Upper lobe of left lung (tissue), 4 donors: ENCODE measurements around the gene CDKN1B.

Experiments used
- EP300 ChIP-seq, 4 donors: sonication (generic); formaldehyde crosslinking; IDR thresholded peaks; one replicate each; pipeline ENCODE4 v1.5.1; 2017; ENCODE audit warnings: antibody characterized with exemption in 4 of 4, control low read depth in 2 of 4
- POLR2A ChIP-seq, 4 donors: fragments of 450-650 bp; IDR thresholded peaks; one replicate each; pipeline ENCODE4 v1.5.1; 2016 to 2017; ENCODE audit warnings: antibody characterized with exemption in 4 of 4, mild to moderate bottlenecking in 2 of 4
- POLR2AphosphoS5 ChIP-seq, 2 donors: sonication (generic); formaldehyde crosslinking; IDR thresholded peaks; one replicate each; pipeline ENCODE4 v1.5.1; 2017; ENCODE audit warnings: antibody characterized with exemption in 2 of 2
- TF ChIP-seq, protein P1 (sequence below), 6 experiments: fragments of 450-650 bp in 4 of 6; fragments of 200-600 bp in 2 of 6; sonication (generic) in 2 of 6; IDR thresholded peaks; one replicate each; pipeline ENCODE4 v1.5.1; 2016 to 2019; ENCODE audit warnings: antibody characterized with exemption in 6 of 6

DNA sequence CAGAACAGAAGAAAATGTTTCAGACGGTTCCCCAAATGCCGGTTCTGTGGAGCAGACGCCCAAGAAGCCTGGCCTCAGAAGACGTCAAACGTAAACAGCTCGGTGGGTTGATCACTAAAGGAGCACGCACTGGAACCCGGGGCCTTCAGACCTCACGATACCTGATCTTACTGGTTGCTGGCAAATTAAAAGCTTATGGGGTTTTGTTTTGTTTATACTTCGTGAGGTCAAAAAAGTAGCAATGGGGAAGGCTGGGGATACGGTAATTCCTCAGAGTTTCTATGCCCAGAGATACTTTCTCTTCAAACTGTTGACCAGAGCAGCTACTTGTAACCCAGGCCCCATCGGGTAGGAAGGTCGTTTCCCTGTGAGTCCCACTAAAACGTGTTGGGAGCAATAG lies 1.7 kb downstream of the CDKN1B start:
- TF ChIP-seq, protein P1, sequence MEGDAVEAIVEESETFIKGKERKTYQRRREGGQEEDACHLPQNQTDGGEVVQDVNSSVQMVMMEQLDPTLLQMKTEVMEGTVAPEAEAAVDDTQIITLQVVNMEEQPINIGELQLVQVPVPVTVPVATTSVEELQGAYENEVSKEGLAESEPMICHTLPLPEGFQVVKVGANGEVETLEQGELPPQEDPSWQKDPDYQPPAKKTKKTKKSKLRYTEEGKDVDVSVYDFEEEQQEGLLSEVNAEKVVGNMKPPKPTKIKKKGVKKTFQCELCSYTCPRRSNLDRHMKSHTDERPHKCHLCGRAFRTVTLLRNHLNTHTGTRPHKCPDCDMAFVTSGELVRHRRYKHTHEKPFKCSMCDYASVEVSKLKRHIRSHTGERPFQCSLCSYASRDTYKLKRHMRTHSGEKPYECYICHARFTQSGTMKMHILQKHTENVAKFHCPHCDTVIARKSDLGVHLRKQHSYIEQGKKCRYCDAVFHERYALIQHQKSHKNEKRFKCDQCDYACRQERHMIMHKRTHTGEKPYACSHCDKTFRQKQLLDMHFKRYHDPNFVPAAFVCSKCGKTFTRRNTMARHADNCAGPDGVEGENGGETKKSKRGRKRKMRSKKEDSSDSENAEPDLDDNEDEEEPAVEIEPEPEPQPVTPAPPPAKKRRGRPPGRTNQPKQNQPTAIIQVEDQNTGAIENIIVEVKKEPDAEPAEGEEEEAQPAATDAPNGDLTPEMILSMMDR (IDR thresholded peaks at IDR 0.05): no peak
- no peak for TF ChIP-seq EP300 (IDR thresholded peaks at IDR 0.05)
- TF ChIP-seq POLR2A (IDR thresholded peaks at IDR 0.05): no peak
- no peak for TF ChIP-seq POLR2AphosphoS5 (IDR thresholded peaks at IDR 0.05)
